ENCODE measurements around the gene FCER1G. TPM values are rescaled to one million over a fixed set of nuclear protein-coding genes. Genes with fewer than 3 reads are reported as not detected.

The FCER1G gene
- total and polyA plus RNA-seq, 2 of the 8 experiments (the other 6 are each of a cell fraction or from before 2014, with no cell fraction given), result 1.6 TPM; not detected in 1

DNA sequence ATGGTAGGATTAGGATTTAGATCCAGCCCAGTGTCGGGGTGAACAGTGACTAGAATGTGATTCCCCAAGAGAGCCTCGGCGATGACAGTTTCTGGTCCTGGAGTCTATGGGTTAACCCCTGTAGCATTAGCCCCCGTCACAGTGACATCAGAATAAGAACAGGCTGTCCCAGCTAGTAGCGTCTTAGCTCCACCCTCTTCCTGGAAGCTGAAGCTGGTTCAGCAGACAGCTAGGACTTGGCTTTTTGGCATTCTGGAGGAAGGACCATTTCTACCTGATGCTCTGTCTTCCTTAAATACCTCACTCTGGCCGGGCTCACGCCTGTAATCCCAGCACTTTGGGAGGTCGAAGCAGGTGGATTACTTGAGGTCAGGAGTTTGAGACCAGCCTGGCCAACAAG is 7.9 kb upstream of the FCER1G start (continued):
- no peak for TF ChIP-seq SIRT6 (IDR thresholded peaks at IDR 0.05; ENCODE audit: low read length)
- no peak for TF ChIP-seq CHD2 (IDR thresholded peaks at IDR 0.05; ENCODE audit: low read length)
- TF ChIP-seq JUN (IDR thresholded peaks at IDR 0.05; ENCODE audit: low read depth, low read length), result no peak
